ENCODE results near the gene ZP1. TPM values are rescaled to one million over a fixed set of nuclear protein-coding genes. Genes with fewer than 3 reads are reported as not detected.

The ZP1 gene
- total and polyA plus RNA-seq, 2 of the 4 experiments (the other 2 are of a cell fraction): 0.18 to 1.6 TPM

DNA sequence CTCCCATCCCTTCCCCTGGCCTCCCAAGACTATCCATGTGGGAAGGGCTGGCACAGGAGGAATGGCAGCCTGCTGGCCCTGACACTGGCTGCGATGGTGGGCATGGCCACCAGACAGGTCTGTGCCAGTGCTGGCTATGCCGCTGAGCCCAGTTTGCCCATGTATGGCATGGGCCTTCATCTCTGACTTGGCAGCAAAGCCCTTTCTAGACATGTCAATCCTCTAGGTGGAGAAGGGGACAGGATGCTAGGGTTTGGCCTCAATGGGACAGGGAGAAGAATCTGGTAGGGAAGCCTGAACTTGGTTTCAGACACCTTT is 8.8 kb downstream of the ZP1 start:
- no peaks in the 10 kb centered on the region for H4K20me1 ChIP-seq (ENCODE audit: insufficient read depth, low read length)
- H3K14ac ChIP-seq (replicated peaks; ENCODE audit: low read depth, low read length): no peak overlapping the region
- ChIA-PET CTCF (interaction anchor here (1.2 to 2.0 kb wide), 2 partner anchors 12 to 23 kb away, joined by 4 to 6 read pairs; no protein-coding TSS in a partner anchor), POLR2A (ENCODE audit: unreplicated experiment) (no interaction called here)
- TF ChIP-seq CTCF (conservative IDR thresholded peaks at IDR 0.05; ENCODE audit: low read depth, low read length) (no peak), RCOR1 (IDR thresholded peaks at IDR 0.05; ENCODE audit: insufficient replicate concordance, low read length) (no peak), MAZ (IDR thresholded peaks at IDR 0.05; ENCODE audit: borderline replicate concordance, low read depth, low read length) (no peak), BHLHE40 (IDR thresholded peaks at IDR 0.05; ENCODE audit: low read depth, low read length) (no peak), RFX5 (IDR thresholded peaks at IDR 0.05; ENCODE audit: low read depth, low read length) (no peak), CHD1 (IDR thresholded peaks at IDR 0.05; ENCODE audit: low read depth, low read length) (no peak), POLR2A (IDR thresholded peaks at IDR 0.05; ENCODE audit: low read depth, low read length) (no peak), MXI1 (IDR thresholded peaks at IDR 0.05; ENCODE audit: borderline replicate concordance, low read depth, low read length) (no peak), RAD21 (IDR thresholded peaks at IDR 0.05; ENCODE audit: low read length) (no peak)
- TF ChIP-seq, protein P1, sequence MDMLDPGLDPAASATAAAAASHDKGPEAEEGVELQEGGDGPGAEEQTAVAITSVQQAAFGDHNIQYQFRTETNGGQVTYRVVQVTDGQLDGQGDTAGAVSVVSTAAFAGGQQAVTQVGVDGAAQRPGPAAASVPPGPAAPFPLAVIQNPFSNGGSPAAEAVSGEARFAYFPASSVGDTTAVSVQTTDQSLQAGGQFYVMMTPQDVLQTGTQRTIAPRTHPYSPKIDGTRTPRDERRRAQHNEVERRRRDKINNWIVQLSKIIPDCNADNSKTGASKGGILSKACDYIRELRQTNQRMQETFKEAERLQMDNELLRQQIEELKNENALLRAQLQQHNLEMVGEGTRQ (IDR thresholded peaks at IDR 0.05; ENCODE audit: low read depth, low read length): no peak
- H4K91ac ChIP-seq (ENCODE audit: insufficient read depth, low read depth, low read length): no peak overlapping the region
- no peak overlapping the region for H2BK5ac ChIP-seq (ENCODE audit: low read depth, low read length, poor library complexity, severe bottlenecking)
- 0 out of 2 replicates have a peak, but pooled peaks cover 1% of the 10 kb centered on the region for H3K36me3 ChIP-seq (ENCODE audit: control insufficient read depth, insufficient read depth, low read length)
- H2AK9ac ChIP-seq (replicated peaks; ENCODE audit: low read depth, low read length, poor library complexity): no peak overlapping the region
- H3K79me1 ChIP-seq (ENCODE audit: low read depth in 1 of 2, low read length in 2 of 2): 0 out of 4 replicates have a peak, but pooled peaks cover 0 to 3% of the 10 kb centered on the region in 2 experiments
- no peak overlapping the region for H2BK15ac ChIP-seq (ENCODE audit: low read depth, low read length)
- H3K4me3 ChIP-seq (ENCODE audit: insufficient read depth, low read depth, low read length): no peak overlapping the region
- no peak overlapping the region for H3K4me2 ChIP-seq (ENCODE audit: low read depth, low read length)
- BruUV-seq (replicated peaks): no TSS peak
- H3K4me1 ChIP-seq (ENCODE audit: control insufficient read depth, insufficient read depth, low read length): peaks cover 22% of the 10 kb centered on the region
- no peak overlapping the region for H4K8ac ChIP-seq (ENCODE audit: low read depth in 2 of 2, low read length in 2 of 2)
- H3K56ac ChIP-seq (ENCODE audit: extremely low read depth, insufficient read depth, low read length): no peak overlapping the region
- H3K9me3 ChIP-seq (ENCODE audit: control insufficient read depth, insufficient read depth, low read length): no peaks in the 10 kb centered on the region
- no peak overlapping the region for H3K4ac ChIP-seq (ENCODE audit: low read depth, low read length)
- no peak overlapping the region for H3K18ac ChIP-seq (ENCODE audit: low read depth, low read length)
- intact Hi-C loops (cut with micrococcal nuclease): no loop called here
- WGBS, 2 experiments (ENCODE audit: extremely low coverage in 2 of 2, insufficient read length in 1 of 2): 100% methylated on average over 1 of the region's 2 CpGs; no CpG with 5 or more reads in 1 of the 2 experiments
- H2BK20ac ChIP-seq (ENCODE audit: low read depth, low read length): no peak overlapping the region
- H3K9ac ChIP-seq (ENCODE audit: low read depth, low read length): no peak overlapping the region
- no peak overlapping the region for H4K5ac ChIP-seq (ENCODE audit: low read depth, low read length)
- H3K27ac ChIP-seq (ENCODE audit: insufficient read depth, low read length): no peak overlapping the region
- no peak overlapping the region for H2AFZ ChIP-seq (replicated peaks; ENCODE audit: low read length, poor library complexity)
- dilution Hi-C loops (cut with HindIII; ENCODE audit: low sequenced_read_pairs, unreplicated experiment): no loop called here
- no peak overlapping the region for H2BK120ac ChIP-seq (ENCODE audit: low read depth, low read length)
- no peak for ATAC-seq (ENCODE audit: low read depth)
- H3K9me1 ChIP-seq (ENCODE audit: insufficient read depth, low read length): peaks cover 20% of the 10 kb centered on the region
- no peak overlapping the region for H2AK5ac ChIP-seq (ENCODE audit: low read depth, low read length)
- no peak overlapping the region for H3K23ac ChIP-seq (ENCODE audit: low read depth, low read length)
- DNase-seq: no peak
- in situ Hi-C loops (cut with MboI; ENCODE audit: low sequenced_read_pairs): no loop called here
- no peaks in the 10 kb centered on the region for H3K27me3 ChIP-seq (ENCODE audit: control insufficient read depth, insufficient read depth, low read length)
